SK-N-SH (cell line): ENCODE measurements around the gene GNG5.
"Not testable (repeated sequence)": the region's sequence is repeated elsewhere in the genome, so short reads cannot be mapped to it uniquely, and the experiment has no call there.

ENCODE experiments used
- ELF1 ChIP-seq: IDR thresholded peaks from 2 replicates; pipeline ENCODE4 v1.4.0; 2012
- GATA2 ChIP-seq: sonication (generic); formaldehyde crosslinking; IDR thresholded peaks from 2 replicates; pipeline ENCODE4 v1.5.0; 2020; ENCODE audit warnings: mild to moderate bottlenecking, missing genetic modification reagents
- JUND ChIP-seq: IDR thresholded peaks from 2 replicates; pipeline ENCODE4 v1.4.0; 2012
- MXI1 ChIP-seq: IDR thresholded peaks from 2 replicates; pipeline ENCODE4 v1.6.1; 2012; ENCODE audit warnings: mild to moderate bottlenecking, low read depth, low read length, improper control_type of control experiment
- NFIC ChIP-seq: IDR thresholded peaks from 2 replicates; pipeline ENCODE4 v1.4.0; 2012; ENCODE audit warnings: borderline replicate concordance
- RAD21 ChIP-seq: IDR thresholded peaks from 2 replicates; pipeline ENCODE4 v1.6.1; 2012; ENCODE audit warnings: mild to moderate bottlenecking, low read length
- RXRA ChIP-seq: IDR thresholded peaks from 2 replicates; pipeline ENCODE4 v1.4.0; 2012; ENCODE audit warnings: low read depth, mild to moderate bottlenecking, borderline replicate concordance
- SIN3A ChIP-seq: IDR thresholded peaks from 2 replicates; pipeline ENCODE4 v1.6.1; 2012; ENCODE audit warnings: low read depth, mild to moderate bottlenecking, low read length, moderate library complexity, borderline replicate concordance
- TAF1 ChIP-seq: IDR thresholded peaks from 2 replicates; pipeline ENCODE4 v1.6.1; 2012; ENCODE audit warnings: low read depth, mild to moderate bottlenecking, low read length, moderate library complexity, borderline replicate concordance
- TF ChIP-seq, protein P1 (sequence below): fragments of 200-600 bp; sonication (generic); IDR thresholded peaks from 2 replicates; pipeline ENCODE4 v1.6.1; 2017; ENCODE audit warnings: antibody characterized with exemption, mild to moderate bottlenecking, moderate library complexity
- TF ChIP-seq, protein P2 (sequence below): IDR thresholded peaks from 2 replicates; pipeline ENCODE4 v1.4.0; 2012; ENCODE audit warnings: low read depth, borderline replicate concordance
- TF ChIP-seq, protein P3 (sequence below): IDR thresholded peaks from 2 replicates; pipeline ENCODE4 v1.4.0; 2012; ENCODE audit warnings: low read depth

DNA sequence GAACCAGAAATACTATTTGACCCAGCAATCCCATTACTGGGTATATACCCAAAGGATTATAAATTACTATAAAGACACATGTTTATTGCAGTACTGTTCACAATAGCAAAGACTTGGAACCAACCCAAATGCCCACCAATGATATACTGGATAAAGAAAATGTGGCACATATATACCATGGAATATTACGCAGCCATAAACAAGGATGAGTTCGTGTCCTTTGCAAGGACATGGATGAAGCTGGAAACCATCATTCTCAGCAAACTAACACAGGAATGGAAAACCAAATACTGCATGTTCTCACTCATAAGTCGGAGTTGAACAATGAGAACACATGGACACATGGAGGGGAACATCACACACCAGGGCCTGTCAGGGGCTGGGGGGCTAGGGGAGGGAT is 57.7 kb downstream of the GNG5 start:
- not testable (repeated sequence) for TF ChIP-seq GATA2 (CRISPR knock-in tag); RAD21; SIN3A; NFIC; RXRA; TAF1; MXI1; JUND; ELF1
- TF ChIP-seq, protein P1, sequence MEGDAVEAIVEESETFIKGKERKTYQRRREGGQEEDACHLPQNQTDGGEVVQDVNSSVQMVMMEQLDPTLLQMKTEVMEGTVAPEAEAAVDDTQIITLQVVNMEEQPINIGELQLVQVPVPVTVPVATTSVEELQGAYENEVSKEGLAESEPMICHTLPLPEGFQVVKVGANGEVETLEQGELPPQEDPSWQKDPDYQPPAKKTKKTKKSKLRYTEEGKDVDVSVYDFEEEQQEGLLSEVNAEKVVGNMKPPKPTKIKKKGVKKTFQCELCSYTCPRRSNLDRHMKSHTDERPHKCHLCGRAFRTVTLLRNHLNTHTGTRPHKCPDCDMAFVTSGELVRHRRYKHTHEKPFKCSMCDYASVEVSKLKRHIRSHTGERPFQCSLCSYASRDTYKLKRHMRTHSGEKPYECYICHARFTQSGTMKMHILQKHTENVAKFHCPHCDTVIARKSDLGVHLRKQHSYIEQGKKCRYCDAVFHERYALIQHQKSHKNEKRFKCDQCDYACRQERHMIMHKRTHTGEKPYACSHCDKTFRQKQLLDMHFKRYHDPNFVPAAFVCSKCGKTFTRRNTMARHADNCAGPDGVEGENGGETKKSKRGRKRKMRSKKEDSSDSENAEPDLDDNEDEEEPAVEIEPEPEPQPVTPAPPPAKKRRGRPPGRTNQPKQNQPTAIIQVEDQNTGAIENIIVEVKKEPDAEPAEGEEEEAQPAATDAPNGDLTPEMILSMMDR, result not testable (repeated sequence)
- TF ChIP-seq, protein P2, sequence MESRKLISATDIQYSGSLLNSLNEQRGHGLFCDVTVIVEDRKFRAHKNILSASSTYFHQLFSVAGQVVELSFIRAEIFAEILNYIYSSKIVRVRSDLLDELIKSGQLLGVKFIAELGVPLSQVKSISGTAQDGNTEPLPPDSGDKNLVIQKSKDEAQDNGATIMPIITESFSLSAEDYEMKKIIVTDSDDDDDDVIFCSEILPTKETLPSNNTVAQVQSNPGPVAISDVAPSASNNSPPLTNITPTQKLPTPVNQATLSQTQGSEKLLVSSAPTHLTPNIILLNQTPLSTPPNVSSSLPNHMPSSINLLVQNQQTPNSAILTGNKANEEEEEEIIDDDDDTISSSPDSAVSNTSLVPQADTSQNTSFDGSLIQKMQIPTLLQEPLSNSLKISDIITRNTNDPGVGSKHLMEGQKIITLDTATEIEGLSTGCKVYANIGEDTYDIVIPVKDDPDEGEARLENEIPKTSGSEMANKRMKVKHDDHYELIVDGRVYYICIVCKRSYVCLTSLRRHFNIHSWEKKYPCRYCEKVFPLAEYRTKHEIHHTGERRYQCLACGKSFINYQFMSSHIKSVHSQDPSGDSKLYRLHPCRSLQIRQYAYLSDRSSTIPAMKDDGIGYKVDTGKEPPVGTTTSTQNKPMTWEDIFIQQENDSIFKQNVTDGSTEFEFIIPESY, result not testable (repeated sequence)
- TF ChIP-seq, protein P3, sequence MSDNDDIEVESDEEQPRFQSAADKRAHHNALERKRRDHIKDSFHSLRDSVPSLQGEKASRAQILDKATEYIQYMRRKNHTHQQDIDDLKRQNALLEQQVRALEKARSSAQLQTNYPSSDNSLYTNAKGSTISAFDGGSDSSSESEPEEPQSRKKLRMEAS, result not testable (repeated sequence)
